ENCODE measurements around the gene MTSS2. TPM values are rescaled to one million over a fixed set of nuclear protein-coding genes. Genes with fewer than 3 reads are reported as not detected.
A peak's percentile ranks its signal among the peaks of the same experiment; 100 is the strongest.

MTSS2 gene
- total and polyA plus RNA-seq, 2 of the 4 experiments (the other 2 are of a cell fraction) = 9.1 to 86.2 TPM

GRCh38 chr16:70694868-70695218 is 9.0 kb upstream of the MTSS2 start (continued):
- TF ChIP-seq NFE2L2 (IDR thresholded peaks at IDR 0.05; ENCODE audit: low read depth, low read length) (no peak), RFX5 (IDR thresholded peaks at IDR 0.05; ENCODE audit: low read depth, low read length) (no peak), CHD1 (IDR thresholded peaks at IDR 0.05; ENCODE audit: low read depth, low read length) (no peak), FOS (IDR thresholded peaks at IDR 0.05; ENCODE audit: low read depth, low read length) (no peak)

GRCh38 chr16:70694088-70694867 is 8.4 kb upstream of the MTSS2 start:
- Histone ChIP-seq H2BK120ac (ENCODE audit: low read depth, low read length) (peak overlapping the region; percentile 99), H3K9me1 (ENCODE audit: insufficient read depth, low read length) (peaks cover 50% of the 10 kb centered on the region), H3K9me3 (ENCODE audit: control insufficient read depth, insufficient read depth, low read length) (no peaks in the 10 kb centered on the region), H2AK9ac (replicated peaks; ENCODE audit: low read depth, low read length, poor library complexity) (peak overlapping the region; percentile 100), H3K56ac (ENCODE audit: extremely low read depth, insufficient read depth, low read length) (peak overlapping the region; percentile 79), H3K4ac (ENCODE audit: low read depth, low read length) (peak overlapping the region; percentile 98), H2BK15ac (ENCODE audit: low read depth, low read length) (peak overlapping the region; percentile 94; the same call in 2 of the 3 replicates), H3K23ac (ENCODE audit: low read depth, low read length) (peak overlapping the region; percentile 91), H4K5ac (ENCODE audit: low read depth, low read length) (peak overlapping the region; percentile 48), H2BK20ac (ENCODE audit: low read depth, low read length) (peak overlapping the region; percentile 98), H4K8ac (ENCODE audit: low read depth in 2 of 2, low read length in 2 of 2) (peak overlapping the region; percentile 69 to 97), H3K27ac (ENCODE audit: insufficient read depth, low read length) (peak overlapping the region; percentile 87), H2AK5ac (ENCODE audit: low read depth, low read length) (peak overlapping the region; percentile 100), H3K4me2 (ENCODE audit: low read depth, low read length) (peak overlapping the region; percentile 7; the same call in 1 of the 2 replicates), H3K79me1 (ENCODE audit: low read depth in 1 of 2, low read length in 2 of 2) (peaks cover 3 to 46% of the 10 kb centered on the region in 2 experiments; a peak in 3 of 4 replicates), H2BK5ac (ENCODE audit: low read depth, low read length, poor library complexity, severe bottlenecking) (peak overlapping the region; percentile 96), H3K18ac (ENCODE audit: low read depth, low read length) (peak overlapping the region; percentile 73), H4K20me1 (ENCODE audit: insufficient read depth, low read length) (no peaks in the 10 kb centered on the region), H3K4me1 (ENCODE audit: control insufficient read depth, insufficient read depth, low read length) (peaks cover 49% of the 10 kb centered on the region), H3K14ac (replicated peaks; ENCODE audit: low read depth, low read length) (peak overlapping the region; percentile 90), H3K9ac (ENCODE audit: low read depth, low read length) (peak overlapping the region; percentile 26), H2AFZ (replicated peaks; ENCODE audit: low read length, poor library complexity) (peak overlapping the region; percentile 78), H4K91ac (ENCODE audit: insufficient read depth, low read depth, low read length) (peak overlapping the region; percentile 99), H3K27me3 (ENCODE audit: control insufficient read depth, insufficient read depth, low read length) (no peaks in the 10 kb centered on the region), H3K4me3 (ENCODE audit: insufficient read depth, low read depth, low read length) (no peak overlapping the region), H3K36me3 (ENCODE audit: control insufficient read depth, insufficient read depth, low read length) (no peaks in the 10 kb centered on the region; the same call in 1 of the 2 replicates)
- WGBS, 2 experiments (ENCODE audit: extremely low coverage in 2 of 2, insufficient read length in 1 of 2) = 62% methylated on average over 9 of the region's 17 CpGs; no CpG with 5 or more reads in 1 of the 2 experiments
- dilution Hi-C loops (cut with HindIII; ENCODE audit: low sequenced_read_pairs, unreplicated experiment) = no loop called here
- no TSS peak for BruUV-seq (replicated peaks)
- CTCF ChIA-PET = no interaction called here
- POLR2A ChIA-PET (ENCODE audit: unreplicated experiment) = no interaction called here
- in situ Hi-C loops (cut with MboI; ENCODE audit: low sequenced_read_pairs) = loop anchor here (25.0 kb wide), 1 partner anchor 668 kb away; the partner anchor contains the start of gene CALB2
- ATAC-seq (ENCODE audit: low read depth) (peak; percentile 71), DNase-seq (peak; percentile 78)
- intact Hi-C loops (cut with micrococcal nuclease) = no loop called here
- TF ChIP-seq MXI1 (IDR thresholded peaks at IDR 0.05; ENCODE audit: borderline replicate concordance, low read depth, low read length) = no peak
- TF ChIP-seq USF2 (IDR thresholded peaks at IDR 0.05; ENCODE audit: low read depth, low read length) = no peak
- peak; percentile 28; the same call in 1 of the 2 replicates for TF ChIP-seq MAZ (IDR thresholded peaks at IDR 0.05; ENCODE audit: borderline replicate concordance, low read depth, low read length)
- no peak for TF ChIP-seq CTCF (conservative IDR thresholded peaks at IDR 0.05; ENCODE audit: low read depth, low read length)
- 0 out of 2 replicates have a peak, but pooled peaks have one; percentile 2 for TF ChIP-seq RAD21 (IDR thresholded peaks at IDR 0.05; ENCODE audit: low read length)
- no peak for TF ChIP-seq NFE2L2 (IDR thresholded peaks at IDR 0.05; ENCODE audit: low read depth, low read length)
- peak; percentile 61 for TF ChIP-seq FOS (IDR thresholded peaks at IDR 0.05; ENCODE audit: low read depth, low read length)
- no peak for TF ChIP-seq CHD1 (IDR thresholded peaks at IDR 0.05; ENCODE audit: low read depth, low read length)

All from IMR-90 (cell line).